ENCODE measurements around the gene E2F4. TPM values are rescaled to one million over a fixed set of nuclear protein-coding genes. Genes with fewer than 3 reads are reported as not detected.

The E2F4 gene
- total and polyA plus RNA-seq, 2 of the 8 experiments (the other 6 are each of a cell fraction or from before 2014, with no cell fraction given): 79.9 to 157 TPM

GRCh38 chr16:67194260-67194659, 2.3 kb downstream of the E2F4 start:
- Histone ChIP-seq H3K23me2 (ENCODE audit: low read depth, low read length) (peaks cover 9% of the 10 kb centered on the region), H3K79me2 (ENCODE audit: control insufficient read depth in 1 of 2, insufficient read depth in 2 of 2, low read length in 2 of 2) (peaks cover 8 to 17% of the 10 kb centered on the region in 2 experiments)
- FAIRE-seq: no peak
- TF ChIP-seq GTF2F1 (IDR thresholded peaks at IDR 0.05; ENCODE audit: borderline replicate concordance, low read depth, low read length) (no peak), SAP30 (IDR thresholded peaks at IDR 0.05; ENCODE audit: insufficient read depth, insufficient replicate concordance, low read length) (no peak), SP4 (IDR thresholded peaks at IDR 0.05; ENCODE audit: low read length) (no peak), POLR2A (IDR thresholded peaks at IDR 0.05; ENCODE audit: control extremely low read depth in 1 of 2, low read depth in 2 of 2, low read length in 2 of 2) (no peak), CHD1 (IDR thresholded peaks at IDR 0.05; ENCODE audit: low read depth, low read length) (no peak), POLR2AphosphoS5 (IDR thresholded peaks at IDR 0.05; ENCODE audit: low read depth, low read length) (no peak), ATF2 (IDR thresholded peaks at IDR 0.05; ENCODE audit: low read length) (no peak), ZNF274 (IDR thresholded peaks at IDR 0.05; ENCODE audit: borderline replicate concordance, extremely low read depth, low read length) (no peak), MAX (IDR thresholded peaks at IDR 0.05) (no peak), TBP (IDR thresholded peaks at IDR 0.05; ENCODE audit: low read depth, low read length) (no peak), ATF3 (IDR thresholded peaks at IDR 0.05; ENCODE audit: insufficient read depth, low read depth, low read length) (no peak), TEAD4 (IDR thresholded peaks at IDR 0.05; ENCODE audit: low read depth, low read length) (no peak)

More at GRCh38 chr16:67194260-67194659, 2.3 kb downstream of the E2F4 start:
- no peak overlapping the region for H3K4ac ChIP-seq (replicated peaks; ENCODE audit: insufficient read length, low read depth, low read length)
- H4K20me1 ChIP-seq (replicated peaks in 1 of 2; ENCODE audit: control insufficient read depth in 1 of 2, insufficient read depth in 2 of 2, low read length in 2 of 2): peaks cover 5 to 29% of the 10 kb centered on the region in 2 experiments
- no peaks in the 10 kb centered on the region for H3K27me3 ChIP-seq (replicated peaks in 1 of 4; ENCODE audit: control insufficient read depth in 3 of 4, extremely low read depth in 1 of 4, insufficient read depth in 3 of 4, low read length in 3 of 4)
- H3K27ac ChIP-seq (ENCODE audit: low read depth, low read length): no peak overlapping the region
- POLR2A ChIA-PET (ENCODE audit: partially characterized antibody): interaction anchor here (0.8 to 1.3 kb wide), 4 partner anchors 10 to 53 kb away, joined by 3 to 5 read pairs (median 3); partner anchors contain the start of genes B3GNT9 and FHOD1
- WGBS, 2 experiments (ENCODE audit: extremely low coverage in 1 of 2, insufficient coverage in 1 of 2, insufficient read length in 1 of 2, insufficient replicate concordance in 2 of 2, low coverage in 1 of 2, low lambda C conversion rate in 2 of 2, missing lambda C conversion rate in 1 of 2): 79% methylated on average over 6 of the region's 6 CpGs; no CpG with 5 or more reads in 1 of the 2 experiments
- no peak overlapping the region for H3K23ac ChIP-seq (ENCODE audit: insufficient read length)
- no peak for DNase-seq (ENCODE audit: low read depth in 1 of 2, low spot score in 2 of 2)
- no peak overlapping the region for H2AK5ac ChIP-seq (ENCODE audit: low read depth, low read length)
- no peak overlapping the region for H3K9ac ChIP-seq (replicated peaks in 1 of 4; ENCODE audit: extremely low read depth in 1 of 4, low read depth in 3 of 4, low read length in 3 of 4)
- peaks cover 10% of the 10 kb centered on the region for H3K79me1 ChIP-seq (ENCODE audit: low read depth, low read length)
- peaks cover 0 to 12% (median 7%) of the 10 kb centered on the region in 4 experiments; a peak in 5 of 7 replicates for H3K4me1 ChIP-seq (replicated peaks in 1 of 4; ENCODE audit: control insufficient read depth in 3 of 4, insufficient read depth in 4 of 4, low read length in 3 of 4)
- H3K9me3 ChIP-seq (ENCODE audit: insufficient read depth in 2 of 2, low read depth in 1 of 2, low read length in 1 of 2): no peaks in the 10 kb centered on the region
- H3K4me3 ChIP-seq (ENCODE audit: extremely low read depth in 1 of 4, insufficient read depth in 2 of 4, low read depth in 3 of 4, low read length in 4 of 4): no peak overlapping the region
- H2AFZ ChIP-seq (ENCODE audit: low read length): no peak overlapping the region
- no peak overlapping the region for H4K8ac ChIP-seq (ENCODE audit: extremely low read depth, insufficient read depth, low read length)
- H2BK120ac ChIP-seq (replicated peaks; ENCODE audit: low read depth, low read length): no peak overlapping the region
- H4K91ac ChIP-seq (replicated peaks; ENCODE audit: insufficient read length, low read length): no peak overlapping the region
- no peak overlapping the region for H2BK12ac ChIP-seq (ENCODE audit: low read depth, low read length)
- no peak overlapping the region for H3K56ac ChIP-seq (replicated peaks; ENCODE audit: insufficient read length, low read depth, low read length)
- H2BK20ac ChIP-seq (ENCODE audit: low read length): no peak overlapping the region
- H4K5ac ChIP-seq (ENCODE audit: insufficient read length, low read depth, low read length): no peak overlapping the region
- H3K18ac ChIP-seq (ENCODE audit: extremely low read depth, low read length): no peak overlapping the region
- peaks cover 18 to 44% (median 34%) of the 10 kb centered on the region in 4 experiments for H3K36me3 ChIP-seq (ENCODE audit: control insufficient read depth in 2 of 4, insufficient read depth in 4 of 4, low read length in 3 of 4)
- CTCF ChIA-PET (ENCODE audit: partially characterized antibody): interaction anchor here (1.3 to 8.7 kb wide), 5 partner anchors 9 to 91 kb away, joined by 3 to 111 read pairs (median 6); no protein-coding TSS in a partner anchor
- H2BK5ac ChIP-seq (ENCODE audit: low read depth, low read length): no peak overlapping the region
- H3K14ac ChIP-seq (ENCODE audit: insufficient read length): no peak overlapping the region
- H2BK15ac ChIP-seq (ENCODE audit: low read length): no peak overlapping the region
- no peak overlapping the region; a peak in 1 of 4 replicates for H3K4me2 ChIP-seq (ENCODE audit: insufficient read depth in 1 of 2, low read depth in 2 of 2, low read length in 2 of 2)
